Stimulated activated CD4-positive, alpha-beta T cell treated with anti-CD3 and anti-CD28 coated beads, Interleukin-12 subunit alpha, Interleukin-12 subunit beta, amount 100 ng/mL, for 24 hours (primary cell): ENCODE measurements around the gene JMJD1C.

Source experiments
- DNase-seq, 2 experiments: peaks; one replicate each; pipeline ENCODE4 v3.0.0-alpha.2; 2020; ENCODE audit warnings: low read depth in 2 of 2

Gene JMJD1C

DNA sequence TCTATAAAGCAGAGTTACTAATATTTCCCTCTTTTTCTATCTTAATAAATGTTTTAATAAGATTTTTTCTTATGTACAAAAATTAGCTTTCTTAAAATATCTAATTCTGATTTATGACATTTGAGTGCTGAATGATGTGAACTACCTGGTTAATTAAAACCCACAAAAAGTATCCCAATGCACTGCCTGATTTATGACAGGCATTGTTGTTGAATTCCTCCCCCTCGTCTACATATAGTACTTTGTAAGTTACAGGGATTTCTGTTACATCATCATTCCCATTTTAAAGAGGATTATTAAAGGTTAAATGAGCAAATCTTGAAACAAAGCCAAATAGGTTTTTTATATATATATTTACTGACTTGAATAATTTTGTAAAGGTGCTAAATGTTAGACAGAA, 241.5 kb downstream of the JMJD1C start:
- no peak for DNase-seq

DNA sequence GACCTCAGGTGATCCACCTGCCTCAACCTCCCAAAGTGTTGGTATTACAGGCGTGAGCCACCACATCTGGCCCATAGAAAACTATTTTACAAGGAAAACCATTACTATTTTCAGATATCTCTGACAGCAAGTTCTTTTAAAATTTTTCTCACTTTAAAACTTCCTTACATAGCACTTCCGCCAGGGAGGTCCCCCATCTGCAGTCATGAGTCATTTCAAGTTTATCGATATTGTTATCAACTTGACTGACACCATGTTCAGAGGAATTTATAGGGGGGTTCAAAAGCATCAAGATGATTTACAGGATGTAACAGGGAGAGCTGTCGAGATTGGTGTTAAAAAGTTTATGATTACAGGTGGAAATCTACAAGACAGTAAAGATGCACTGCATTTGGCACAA, 243.8 kb downstream of the JMJD1C start:
- no peak for DNase-seq

GRCh38 chr10:63219749-63220148, 246.0 kb downstream of the JMJD1C start:
- no peak for DNase-seq

- DNase-seq, result no peak
These were observed 248.6 kb downstream of the JMJD1C start for GRCh38 chr10:63217120-63217605.

GRCh38 chr10:63214571-63214970, 251.2 kb downstream of the JMJD1C start:
- DNase-seq, result no peak

GRCh38 chr10:63213489-63213888, 252.3 kb downstream of the JMJD1C start:
- no peak for DNase-seq

DNA sequence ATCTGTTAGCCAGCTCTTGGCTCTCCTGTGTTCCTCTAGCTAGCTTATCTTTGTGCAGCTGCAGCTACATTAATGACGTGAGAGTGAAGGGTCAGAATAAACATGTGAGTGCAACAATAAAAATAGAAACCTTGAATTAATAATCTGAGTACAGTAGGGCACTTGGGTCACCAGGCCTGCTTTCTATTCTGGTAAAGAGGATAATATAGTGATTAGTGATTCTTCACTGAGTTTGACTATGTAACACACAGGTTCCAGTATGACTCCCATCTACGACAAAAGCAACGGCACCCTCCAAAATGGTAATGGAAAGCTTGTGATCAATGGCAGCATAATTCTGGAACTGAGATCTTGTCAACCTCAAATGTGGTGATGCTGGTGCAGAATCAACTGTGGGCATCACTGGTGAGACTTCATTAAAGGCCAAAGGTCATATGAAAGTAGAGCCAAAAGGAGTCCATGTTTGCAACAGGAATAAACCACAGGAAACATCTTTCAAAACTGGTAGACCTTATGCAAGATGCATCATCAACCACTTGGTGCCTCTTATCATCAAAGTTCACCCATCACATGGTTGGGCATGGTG, 255.1 kb downstream of the JMJD1C start:
- DNase-seq, result no peak

DNA sequence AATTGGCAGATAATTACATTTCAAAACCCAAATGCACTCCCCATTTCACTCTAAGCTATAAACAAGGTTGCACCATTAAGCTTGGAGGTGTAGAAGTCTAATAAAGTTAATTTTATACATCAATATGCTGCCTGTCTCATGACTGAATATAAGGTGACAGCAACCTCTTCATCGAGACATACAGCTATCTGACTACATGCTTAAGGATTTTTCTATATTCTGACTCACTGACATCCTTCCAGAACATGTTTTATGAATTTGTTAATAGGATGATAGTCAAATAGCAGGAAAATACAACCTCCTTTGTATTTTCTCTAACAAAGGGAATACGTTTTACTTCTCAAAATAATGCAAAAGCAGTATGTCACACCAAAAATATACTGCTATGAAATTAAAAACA, 256.1 kb downstream of the JMJD1C start:
- no peak for DNase-seq

DNA sequence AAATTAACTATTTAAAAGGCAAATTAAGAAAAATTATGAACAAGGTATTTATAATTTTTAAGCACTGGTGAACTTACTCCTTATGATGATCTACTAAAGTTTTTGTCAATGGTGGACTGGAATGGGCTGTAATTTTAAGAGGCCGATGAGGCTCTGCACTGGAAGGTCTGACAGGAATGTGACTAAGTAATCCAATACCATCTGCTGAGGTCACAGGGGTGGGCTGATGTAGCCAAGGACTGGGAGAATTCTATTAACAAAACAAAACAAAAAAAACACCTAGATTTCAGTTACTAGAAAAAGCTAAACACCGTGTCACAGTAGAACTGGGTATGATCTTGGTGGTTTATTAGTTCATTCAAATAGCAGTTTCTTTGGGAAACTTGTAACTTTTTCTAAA, 256.8 kb downstream of the JMJD1C start:
- DNase-seq, result no peak

DNA sequence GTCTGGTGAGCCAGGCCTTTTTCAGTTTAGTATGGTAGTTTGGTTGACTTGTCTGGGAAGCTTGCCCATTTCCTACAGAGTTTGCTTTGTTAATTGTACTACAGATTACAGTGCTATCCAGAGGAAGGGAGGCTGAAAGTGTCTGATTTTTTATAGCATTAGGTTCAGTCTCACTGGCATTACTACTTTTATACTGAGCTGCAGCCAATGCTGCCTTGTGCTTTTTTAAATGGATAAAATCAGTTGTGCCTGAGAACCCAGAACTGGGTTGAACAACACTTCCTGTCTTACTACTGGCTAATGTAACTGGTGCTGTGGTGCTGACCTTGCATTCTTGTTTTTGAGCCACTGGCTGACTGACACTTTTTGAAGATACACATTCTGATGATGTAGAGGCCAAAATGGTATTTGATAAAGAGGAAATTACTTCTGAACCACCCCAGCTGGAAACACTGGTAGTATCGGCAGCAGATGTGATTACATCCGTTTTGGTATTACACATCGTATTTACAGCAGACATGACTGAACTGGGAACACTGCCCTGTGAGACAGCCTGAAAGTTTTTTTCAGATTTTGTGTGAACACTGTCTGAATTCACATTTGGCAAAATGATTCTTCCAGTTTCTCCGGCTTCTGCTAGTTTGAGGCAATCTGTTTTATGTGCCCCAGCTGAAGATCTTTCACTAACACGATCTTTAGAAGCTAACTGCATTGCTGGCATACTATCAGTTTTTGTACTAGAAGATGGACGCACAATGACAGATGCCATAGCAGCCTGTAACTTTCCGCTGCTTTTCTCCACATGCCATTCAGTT, 258.6 kb downstream of the JMJD1C start:
- no peak for DNase-seq

- DNase-seq, result no peak
These were observed 259.2 kb downstream of the JMJD1C start for GRCh38 chr10:63206576-63206975.

DNA sequence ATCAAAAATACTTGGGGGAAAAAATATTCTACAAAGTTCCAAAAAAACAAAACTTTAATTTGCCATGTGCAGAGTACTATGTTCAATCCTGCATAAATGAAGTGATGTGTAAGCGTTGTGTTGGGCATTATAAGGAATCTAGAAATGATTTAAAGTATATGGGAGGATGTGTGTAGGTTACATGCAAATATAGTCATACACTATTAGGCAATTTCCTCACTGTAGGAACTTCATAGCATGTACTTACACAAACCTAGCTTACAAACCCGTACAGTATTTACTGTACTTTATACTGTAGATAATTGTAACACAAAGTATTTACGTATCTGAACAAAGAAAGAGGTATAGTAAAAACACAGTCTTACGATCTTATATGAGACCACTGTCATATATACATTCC, 260.4 kb downstream of the JMJD1C start:
- DNase-seq, result no peak

- no peak for DNase-seq
These were observed 260.9 kb downstream of the JMJD1C start for GRCh38 chr10:63204667-63205391.

GRCh38 chr10:63201118-63201517, 264.7 kb downstream of the JMJD1C start:
- no peak for DNase-seq

GRCh38 chr10:63200431-63200830, 265.3 kb downstream of the JMJD1C start:
- DNase-seq, result no peak

DNA sequence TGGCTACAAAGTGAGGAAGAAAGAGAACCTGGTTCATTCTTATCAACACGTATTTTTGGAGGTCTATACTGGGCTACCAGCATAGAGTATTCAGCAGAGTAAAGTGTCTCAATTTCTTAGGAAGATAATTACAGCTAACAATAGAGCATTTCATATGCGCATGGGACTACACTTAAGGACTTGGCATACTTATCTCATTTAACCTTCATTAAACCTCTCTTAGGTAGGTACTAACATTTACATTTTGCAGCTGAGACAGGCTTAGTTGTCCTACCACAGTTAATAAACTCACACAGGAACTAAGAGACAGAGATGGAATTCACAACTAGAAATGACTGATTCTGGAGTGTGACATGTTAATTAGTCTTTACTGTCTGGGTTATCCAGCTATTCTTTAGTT, 266.1 kb downstream of the JMJD1C start:
- DNase-seq, result no peak

DNA sequence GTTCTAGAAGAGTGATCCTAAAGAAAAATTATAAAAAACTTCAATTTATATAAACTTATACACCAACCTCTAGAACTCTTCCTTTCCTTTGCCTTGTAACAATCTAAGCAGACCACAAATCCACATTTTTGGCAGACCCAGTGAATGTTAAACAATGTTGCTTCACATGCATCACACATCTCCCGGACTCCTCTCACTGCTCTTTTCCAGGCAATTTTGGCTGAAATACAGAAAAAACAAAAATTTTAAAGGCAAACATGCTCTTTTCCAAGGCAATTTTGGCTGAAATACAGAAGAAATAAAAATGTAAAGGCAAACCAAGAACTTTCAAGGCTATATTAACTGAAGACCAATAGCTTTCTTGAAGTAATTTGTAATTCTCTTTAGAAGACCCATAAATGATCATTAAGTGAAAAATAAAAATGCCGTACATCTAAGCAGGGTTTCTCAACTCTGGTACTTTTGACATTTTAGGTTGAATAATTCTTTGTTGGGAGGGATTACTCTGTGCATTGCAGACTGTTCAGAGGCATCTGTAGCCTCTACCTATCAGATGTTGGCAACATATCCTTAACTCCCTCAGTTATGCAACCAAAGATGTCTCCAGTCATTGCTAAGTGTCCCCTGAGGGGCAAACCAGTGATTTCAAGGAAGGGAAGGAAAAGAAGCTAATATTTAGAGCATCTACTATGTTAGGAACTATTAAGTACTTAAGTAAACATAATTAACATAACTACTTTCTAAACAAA, 268.3 kb downstream of the JMJD1C start:
- no peak for DNase-seq

GRCh38 chr10:63192826-63193225, 273.0 kb downstream of the JMJD1C start:
- no peak for DNase-seq

GRCh38 chr10:63175534-63175933, 290.2 kb downstream of the JMJD1C start:
- no peak for DNase-seq

DNA sequence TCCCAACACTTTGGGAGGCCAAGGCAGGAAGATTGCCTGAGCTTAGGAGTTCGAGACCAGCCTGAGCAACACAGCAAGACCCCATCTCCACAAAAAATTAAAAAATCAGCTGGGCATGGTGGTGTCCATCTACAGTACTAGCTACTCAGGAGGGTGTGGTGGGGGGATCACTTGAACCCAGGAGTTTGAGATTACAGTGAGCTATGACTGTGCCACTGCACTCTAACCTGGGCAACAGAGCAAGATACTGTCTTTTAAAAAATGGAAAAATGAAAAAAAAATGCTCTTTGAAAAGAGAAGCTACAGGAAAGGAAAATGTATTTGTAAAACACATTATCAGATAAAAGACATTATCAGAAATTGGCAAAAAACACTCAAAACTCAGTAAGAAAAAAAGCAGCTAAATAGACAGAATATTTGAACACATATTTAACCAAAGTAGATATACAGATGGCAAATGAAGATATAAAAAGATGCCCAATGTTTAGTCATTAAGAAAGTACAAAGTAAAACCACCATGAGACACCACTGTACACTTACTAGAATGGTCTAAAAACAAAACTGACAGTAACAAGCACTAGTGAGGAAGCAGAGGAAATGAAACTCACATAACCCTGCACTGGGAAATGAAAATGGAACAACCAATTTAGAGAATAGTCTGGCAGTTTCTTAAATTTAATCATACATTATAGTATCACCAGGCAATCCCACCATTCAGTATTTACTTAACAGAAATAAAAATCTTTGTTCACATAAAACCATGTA, 292.1 kb downstream of the JMJD1C start:
- DNase-seq, result no peak

DNA sequence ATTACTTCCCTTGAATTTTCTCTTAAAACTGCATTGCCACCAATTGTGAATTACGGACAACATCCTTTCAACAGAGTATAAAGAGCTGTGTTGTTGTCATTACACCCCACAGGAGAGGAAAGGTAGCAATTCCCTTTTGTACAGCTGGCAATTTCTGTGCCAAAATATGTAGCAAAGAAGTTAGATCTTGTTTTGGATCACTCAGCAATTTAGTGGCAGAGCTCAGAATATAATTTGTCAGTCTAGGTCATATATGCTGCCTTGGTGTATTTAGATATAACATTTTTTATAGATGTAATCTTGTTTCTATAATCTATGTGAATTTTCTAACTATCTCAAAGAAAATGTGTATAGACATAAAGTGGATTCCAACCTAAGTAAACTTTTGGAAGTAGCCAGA, 293.9 kb downstream of the JMJD1C start:
- no peak for DNase-seq
